ENCODE data around the gene MGLL. TPM values are rescaled to one million over a fixed set of nuclear protein-coding genes. Genes with fewer than 3 reads are reported as not detected.

Gene MGLL
- total RNA-seq, 1 experiment from 2014 or later, result 6.8 TPM

DNA sequence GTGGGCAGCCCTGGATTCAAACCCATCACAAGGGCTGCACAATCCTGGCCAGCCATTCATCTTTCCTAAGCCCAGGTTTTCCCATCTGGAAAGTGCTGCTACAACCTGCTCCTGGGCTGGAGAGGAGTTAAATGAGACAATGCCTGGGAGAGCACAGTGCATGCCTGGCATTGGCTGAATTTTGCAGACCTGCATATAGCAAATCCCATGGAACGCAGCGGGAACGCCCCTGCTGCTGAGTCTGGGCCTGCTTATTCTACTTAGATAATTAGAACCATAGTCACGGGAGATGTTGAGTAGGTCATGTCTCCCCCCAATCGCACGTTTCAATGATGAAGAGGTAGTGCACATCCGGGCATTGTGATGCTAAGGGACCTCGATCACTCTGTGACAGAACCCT lies 102.9 kb downstream of the MGLL start:
- H3K4me1 ChIP-seq (ENCODE audit: control insufficient read depth in 1 of 2, insufficient read depth in 2 of 2, low read length in 2 of 2), result no peaks in the 10 kb centered on the region
- H3K4me3 ChIP-seq (replicated peaks in 1 of 2; ENCODE audit: low read depth in 1 of 2, low read length in 2 of 2), result no peak overlapping the region
- TF ChIP-seq EGR1 (IDR thresholded peaks at IDR 0.05; ENCODE audit: low read depth), result no peak
- no peak for TF ChIP-seq YY1 (IDR thresholded peaks at IDR 0.05; ENCODE audit: extremely low read depth, insufficient replicate concordance, low read depth, low read length)
- no peak for TF ChIP-seq CBX3 (IDR thresholded peaks at IDR 0.05; ENCODE audit: low read depth)
- no peak for TF ChIP-seq JUND (IDR thresholded peaks at IDR 0.05)
- no peak for TF ChIP-seq RAD21 (IDR thresholded peaks at IDR 0.05; ENCODE audit: low read depth)
- no peak for TF ChIP-seq ELF1 (IDR thresholded peaks at IDR 0.05; ENCODE audit: borderline replicate concordance, low read depth)
- ChIA-PET RAD21 (ENCODE audit: low non-redundant PET in 1 of 2, low total read pairs in 2 of 2, uncharacterized antibody in 2 of 2, unreplicated experiment in 2 of 2) (no interaction called here), POLR2A (no interaction called here), CTCF (no interaction called here)
- H2AFZ ChIP-seq (ENCODE audit: low read depth, low read length, poor library complexity, severe bottlenecking), result no peak overlapping the region
- no peaks in the 10 kb centered on the region for H3K79me2 ChIP-seq (ENCODE audit: insufficient read depth, low read length)
- no peak overlapping the region for H3K27ac ChIP-seq (ENCODE audit: low read depth, low read length)
- ATAC-seq (no peak), DNase-seq (ENCODE audit: low read depth, low spot score) (no peak)
- no peaks in the 10 kb centered on the region for H3K9me2 ChIP-seq (ENCODE audit: insufficient read depth)
- BruUV-seq (replicated peaks), result no TSS peak
- H3K4me2 ChIP-seq (ENCODE audit: low read length), result no peak overlapping the region
- intact Hi-C loops (cut with micrococcal nuclease), result no loop called here
- no peaks in the 10 kb centered on the region for H4K20me1 ChIP-seq (ENCODE audit: insufficient read depth)
- H3K9me3 ChIP-seq (ENCODE audit: control insufficient read depth in 1 of 2, insufficient read depth in 1 of 2, low read depth in 1 of 2, low read length in 2 of 2), result no peaks in the 10 kb centered on the region
- H3K9ac ChIP-seq (ENCODE audit: low read length), result no peak overlapping the region
- no peaks in the 10 kb centered on the region for H3K27me3 ChIP-seq (ENCODE audit: insufficient read depth, low read length)
- no peaks in the 10 kb centered on the region for H3K36me3 ChIP-seq (ENCODE audit: control insufficient read depth in 1 of 2, insufficient read depth in 2 of 2, low read length in 2 of 2)

DNA sequence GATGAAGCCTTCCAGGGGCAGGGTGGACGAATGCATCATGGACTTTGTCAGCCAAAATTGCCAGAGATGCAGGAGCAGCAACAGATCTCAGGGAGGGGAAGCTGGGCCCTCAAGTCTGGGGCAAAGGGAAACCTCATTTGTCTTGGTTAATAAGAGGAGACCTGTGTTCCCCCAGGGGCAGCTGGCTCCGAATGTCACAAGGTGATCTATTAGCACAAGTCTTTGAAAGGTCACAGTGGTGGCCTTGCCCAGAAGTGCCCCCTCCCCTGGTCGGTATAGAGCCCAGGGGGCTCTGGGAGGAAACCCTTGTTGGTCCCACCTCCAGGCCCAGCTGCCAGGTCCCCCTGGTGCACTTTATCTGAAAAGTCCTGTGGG lies 103.4 kb downstream of the MGLL start:
- TF ChIP-seq JUND (IDR thresholded peaks at IDR 0.05), result no peak
- no peak for TF ChIP-seq CEBPB (IDR thresholded peaks at IDR 0.05; ENCODE audit: low read depth)
- DNase-seq (ENCODE audit: low read depth, low spot score), result no peak
- POLR2A ChIA-PET, result no interaction called here
- no TSS peak for BruUV-seq (replicated peaks)
- Histone ChIP-seq H3K27ac (ENCODE audit: low read depth, low read length) (no peak overlapping the region), H3K79me2 (ENCODE audit: insufficient read depth, low read length) (no peaks in the 10 kb centered on the region), H3K4me3 (replicated peaks in 1 of 2; ENCODE audit: low read depth in 1 of 2, low read length in 2 of 2) (no peak overlapping the region), H3K9me3 (ENCODE audit: control insufficient read depth in 1 of 2, insufficient read depth in 1 of 2, low read depth in 1 of 2, low read length in 2 of 2) (no peaks in the 10 kb centered on the region), H3K4me2 (ENCODE audit: low read length) (no peak overlapping the region), H3K36me3 (ENCODE audit: control insufficient read depth in 1 of 2, insufficient read depth in 2 of 2, low read length in 2 of 2) (no peaks in the 10 kb centered on the region), H4K20me1 (ENCODE audit: insufficient read depth) (no peaks in the 10 kb centered on the region), H3K27me3 (ENCODE audit: insufficient read depth, low read length) (no peaks in the 10 kb centered on the region), H3K4me1 (ENCODE audit: control insufficient read depth in 1 of 2, insufficient read depth in 2 of 2, low read length in 2 of 2) (no peaks in the 10 kb centered on the region), H3K9me2 (ENCODE audit: insufficient read depth) (no peaks in the 10 kb centered on the region), H2AFZ (ENCODE audit: low read depth, low read length, poor library complexity, severe bottlenecking) (no peak overlapping the region), H3K9ac (ENCODE audit: low read length) (no peak overlapping the region)
- intact Hi-C loops (cut with micrococcal nuclease), result no loop called here
- CTCF ChIA-PET, result no interaction called here
- RAD21 ChIA-PET (ENCODE audit: low non-redundant PET in 1 of 2, low total read pairs in 2 of 2, uncharacterized antibody in 2 of 2, unreplicated experiment in 2 of 2), result no interaction called here
- ATAC-seq, result no peak
